ENCODE measurements around the gene ORC3.
A peak's percentile ranks its signal among the peaks of the same experiment; 100 is the strongest.
"Not testable (repeated sequence)": the region's sequence is repeated elsewhere in the genome, so short reads cannot be mapped to it uniquely, and the experiment has no call there.

The ORC3 gene

DNA sequence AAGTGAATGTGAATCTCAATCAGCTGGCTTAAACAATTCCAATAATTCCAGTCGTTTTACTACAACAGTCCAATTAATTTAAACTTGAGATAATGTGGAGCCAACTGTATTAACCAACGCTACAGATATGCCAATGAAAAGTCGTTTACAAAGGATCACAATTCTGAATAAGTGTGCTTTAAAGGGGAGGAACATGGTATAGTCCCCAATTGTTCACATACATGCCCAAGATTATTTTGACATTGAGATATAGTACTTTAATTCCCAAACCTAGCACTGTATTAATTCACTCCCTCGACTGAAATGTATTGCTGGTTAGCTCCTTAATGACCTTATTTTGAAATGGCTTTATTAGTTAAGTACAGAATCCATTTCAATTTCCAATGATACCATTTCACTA is 109.6 kb downstream of the ORC3 start:
- no peak for DNase-seq

DNA sequence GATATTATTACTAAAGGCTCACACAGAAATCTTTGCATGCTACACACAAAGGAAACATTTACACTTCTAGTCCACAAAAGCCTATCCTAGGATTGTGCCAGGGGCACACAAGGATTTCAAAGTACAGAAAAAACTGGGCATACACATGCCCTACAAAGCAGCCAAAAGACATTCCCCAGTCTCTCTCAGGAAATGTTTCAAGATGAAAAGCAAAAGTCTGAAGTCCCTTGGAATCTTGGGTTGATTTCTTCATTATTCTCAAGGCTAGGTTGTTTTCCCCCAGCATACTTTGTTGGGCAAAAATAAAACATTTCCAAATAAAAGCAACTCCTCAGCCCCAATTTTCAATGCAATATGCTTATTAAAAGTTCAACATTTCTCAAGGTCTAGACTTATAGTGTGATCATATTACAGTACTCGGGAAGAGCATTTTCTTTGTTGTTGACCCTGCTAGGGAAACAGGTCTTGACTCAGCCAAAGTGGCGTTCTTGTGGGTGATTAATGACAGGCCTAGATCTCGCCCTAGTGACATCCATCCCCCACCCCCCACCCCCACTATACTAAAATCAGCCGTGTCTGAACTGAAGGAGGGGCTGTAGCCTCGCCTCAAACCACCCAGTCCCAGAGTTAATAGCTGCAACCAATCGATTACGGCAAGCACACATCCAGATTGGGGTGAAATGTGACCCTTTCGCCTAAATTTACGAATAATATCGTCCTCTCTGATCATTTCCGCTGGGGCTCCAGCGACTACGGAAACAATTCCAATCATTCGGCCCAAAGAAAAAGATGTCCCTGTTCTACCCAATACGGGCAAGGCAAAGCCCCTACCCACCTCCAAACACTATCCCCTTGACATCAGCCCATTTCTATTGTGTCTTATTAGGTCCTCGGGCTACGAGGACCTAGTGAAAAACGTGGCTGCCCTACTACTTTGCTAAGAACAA is 110.7 kb downstream of the ORC3 start:
- DNase-seq = peak; percentile 76

DNA sequence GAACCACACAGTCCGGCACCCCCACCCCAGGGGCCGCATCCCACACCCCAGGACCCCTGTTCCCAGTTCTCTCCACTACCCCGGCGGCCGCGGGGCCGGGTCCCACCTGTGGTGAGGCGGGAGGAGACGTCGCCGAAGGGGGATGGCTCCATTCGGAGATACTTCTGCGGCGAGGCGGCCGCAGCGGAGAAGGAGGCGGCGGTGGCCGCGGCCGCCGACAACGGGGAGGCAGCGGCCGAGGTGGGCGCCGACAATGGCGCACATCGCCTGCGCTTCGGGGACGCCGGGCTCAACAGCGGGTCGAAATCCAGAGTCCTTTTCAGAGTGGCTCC is 111.4 kb downstream of the ORC3 start:
- peak; percentile 64 for DNase-seq

DNA sequence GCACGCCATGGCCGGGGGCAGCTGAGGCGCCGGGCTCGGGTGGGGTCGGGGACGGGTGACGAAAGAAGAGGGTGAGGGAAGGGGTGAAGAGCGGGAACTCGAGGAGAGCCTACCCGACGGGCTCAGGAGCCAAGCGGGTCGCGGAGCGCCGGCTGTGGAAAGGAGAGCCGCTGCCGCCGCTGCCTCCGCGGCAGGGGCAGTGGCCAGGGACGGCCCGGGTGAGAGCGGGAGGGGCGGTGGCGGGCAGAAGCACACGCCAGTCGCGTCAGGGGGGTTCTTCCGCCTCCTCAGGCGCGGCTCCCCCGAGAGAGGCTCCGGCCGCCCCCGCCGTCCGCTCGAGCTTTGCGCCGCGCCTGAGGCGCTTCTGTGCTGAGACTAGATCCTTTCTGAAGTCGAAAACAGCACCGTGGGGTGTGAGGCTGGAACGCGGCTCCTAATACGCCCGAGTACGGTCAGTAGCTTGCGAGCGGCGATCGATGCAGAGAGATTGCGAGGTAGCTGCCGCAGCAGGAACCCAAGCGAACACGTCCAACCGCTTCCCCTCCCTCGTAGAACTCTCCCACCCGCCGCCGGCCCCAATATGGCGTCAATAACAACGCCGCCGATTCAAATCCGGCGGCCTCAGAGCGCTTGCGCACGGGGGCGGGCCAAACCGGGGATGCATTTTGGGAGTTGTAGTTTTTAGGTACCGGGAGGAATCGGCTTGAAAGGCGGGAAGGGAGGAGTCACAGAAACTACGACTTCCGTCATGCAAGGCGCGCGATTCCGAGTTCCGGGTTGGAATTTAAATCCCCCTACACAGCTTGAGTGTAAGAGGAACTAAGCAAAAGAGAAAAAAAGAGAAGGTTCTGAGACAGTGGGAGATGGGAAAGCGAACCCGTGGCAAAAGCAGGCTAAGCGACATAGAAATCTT is 112.0 kb downstream of the ORC3 start, which contains the start of gene AKIRIN2:
AKIRIN2 (minus strand) TSS at position 558 of the 913 bp plus-strand sequence; CDS start at position 9, 549 bp downstream.
- DNase-seq = peak; percentile 99

DNA sequence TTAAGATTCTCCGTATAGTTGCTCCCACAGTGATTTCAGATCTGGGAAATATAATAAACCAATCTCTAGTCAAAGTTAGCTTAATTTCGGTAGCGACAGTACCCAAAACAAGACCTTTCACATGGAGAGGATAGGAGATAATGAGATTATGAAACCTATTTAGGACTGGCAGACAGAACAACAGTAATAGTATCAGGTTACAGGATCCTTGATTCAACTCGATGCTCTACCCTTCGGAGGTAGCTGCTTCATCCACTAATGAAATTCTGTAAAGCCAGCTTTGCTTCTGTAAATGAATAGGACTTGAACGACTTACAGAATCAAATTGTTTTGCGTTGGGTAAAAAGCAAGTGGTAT is 112.6 kb downstream of the ORC3 start:
- no peak for DNase-seq

DNA sequence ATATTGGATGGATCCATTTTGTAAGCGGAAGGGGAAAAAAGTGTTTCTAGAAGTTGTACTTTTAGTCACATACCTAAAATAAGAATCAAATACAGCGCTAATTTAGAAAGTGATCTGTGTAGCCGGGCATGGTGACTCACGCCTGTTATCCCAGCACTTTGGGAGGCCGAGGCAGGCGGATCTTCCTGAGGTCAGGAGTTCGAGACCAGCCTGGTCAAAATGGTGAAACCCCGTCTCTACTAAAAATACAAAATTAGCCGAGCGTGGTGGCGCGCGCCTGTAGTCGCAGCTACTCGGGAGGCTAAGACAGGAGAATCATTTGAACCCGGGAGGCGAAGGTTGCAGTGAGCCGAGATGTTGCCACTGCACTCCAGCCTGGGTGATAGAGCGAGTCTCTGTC is 113.1 kb downstream of the ORC3 start:
- not testable (repeated sequence) for DNase-seq

DNA sequence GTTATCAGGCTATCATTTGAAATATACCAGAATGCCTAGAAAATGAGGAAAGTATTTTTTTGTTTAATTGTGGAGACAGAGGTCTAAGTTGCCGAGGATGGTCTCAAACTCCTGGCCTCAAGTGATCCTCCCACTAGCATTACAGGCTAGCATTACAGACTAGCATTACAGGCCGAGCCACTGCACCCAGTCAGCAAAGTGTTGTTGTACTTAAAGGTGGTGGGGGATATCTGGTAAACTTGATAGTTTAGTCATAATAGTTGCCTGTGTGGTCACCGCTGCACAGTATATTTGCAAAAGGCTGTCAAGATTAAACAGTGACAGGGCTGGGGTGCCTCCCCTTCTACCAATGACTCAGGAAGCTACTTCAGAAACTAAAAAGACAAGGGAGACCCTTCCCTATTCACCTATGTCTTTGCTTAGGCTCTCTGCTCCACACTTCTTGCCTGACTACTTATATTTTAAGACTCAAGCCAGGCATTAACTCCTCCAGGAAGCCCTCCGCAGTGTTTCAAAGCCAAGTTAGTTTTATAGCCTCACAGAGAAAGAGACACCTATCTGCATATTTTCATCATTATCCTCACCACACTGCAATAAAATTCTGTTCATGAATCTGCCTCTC is 115.2 kb downstream of the ORC3 start:
- DNase-seq = no peak

DNA sequence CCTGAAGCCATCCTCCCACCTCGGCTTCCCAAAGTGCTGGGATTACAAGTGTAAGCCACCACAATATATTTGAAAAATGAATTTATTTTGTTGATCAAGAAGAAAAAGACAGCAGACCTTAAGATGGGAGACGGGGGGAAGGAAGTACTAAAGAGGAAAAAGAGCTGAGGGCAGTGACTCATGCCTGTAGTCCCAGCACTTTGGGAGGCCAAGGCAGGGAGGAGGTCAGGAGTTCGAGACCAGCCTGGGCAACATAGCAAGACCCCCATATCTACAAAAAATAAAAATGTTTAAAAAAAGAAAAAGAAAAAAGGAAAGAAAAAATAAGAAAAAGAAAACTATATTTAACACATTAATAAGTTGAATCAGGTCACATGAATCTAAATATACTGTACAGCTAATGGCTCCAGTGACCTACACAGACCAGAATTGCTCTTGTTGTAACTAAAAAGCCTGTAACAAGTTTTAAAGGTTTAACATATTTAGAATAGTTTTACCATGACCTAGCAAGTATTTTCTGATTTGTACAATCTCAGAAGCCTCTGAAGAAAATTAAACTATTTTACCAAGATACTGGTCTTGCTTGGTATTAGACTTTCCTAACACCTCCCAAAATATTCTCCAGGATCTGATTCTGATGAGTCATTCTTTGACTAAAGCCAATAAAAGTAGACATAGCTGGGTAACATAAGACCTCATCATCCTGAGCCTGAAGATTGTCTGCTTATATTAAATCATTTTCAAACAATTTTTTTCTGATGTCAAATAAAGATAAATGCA is 116.4 kb downstream of the ORC3 start:
- no peak for DNase-seq

DNA sequence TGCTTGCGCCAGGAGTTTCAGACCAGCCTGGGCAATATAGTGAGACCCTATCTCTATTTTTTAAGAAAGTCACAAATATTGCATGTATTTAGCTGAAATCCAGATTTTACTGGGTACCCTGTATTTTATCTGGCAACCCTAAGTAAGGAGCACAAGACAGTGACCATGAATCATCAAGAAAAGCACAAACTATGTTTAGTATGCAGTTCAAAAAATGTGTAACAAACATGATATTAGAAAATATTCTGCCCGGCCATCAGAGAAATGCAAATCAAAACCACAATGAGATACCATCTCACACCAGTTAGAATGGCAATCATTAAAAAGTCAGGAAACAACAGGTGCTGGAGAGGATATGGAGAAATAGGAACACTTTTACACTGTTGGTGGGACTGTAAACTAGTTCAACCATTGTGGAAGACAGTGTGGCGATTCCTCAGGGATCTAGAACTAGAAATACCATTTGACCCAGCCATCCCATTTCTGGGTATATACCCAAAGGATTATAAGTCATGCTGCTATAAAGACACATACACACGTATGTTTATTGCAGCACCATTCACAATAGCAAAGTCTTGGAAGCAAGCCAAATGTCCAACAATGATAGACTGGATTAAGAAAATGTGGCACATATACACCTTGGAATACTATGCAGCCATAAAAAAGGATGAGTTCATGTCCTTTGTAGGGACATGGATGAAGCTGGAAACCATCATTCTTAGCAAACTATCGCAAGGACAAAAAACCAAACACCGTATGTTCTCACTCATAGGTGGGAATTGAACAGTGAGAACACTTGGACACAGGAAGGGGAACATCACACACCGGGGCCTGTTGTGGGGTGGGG is 118.9 kb downstream of the ORC3 start:
- DNase-seq = not testable (repeated sequence)

DNA sequence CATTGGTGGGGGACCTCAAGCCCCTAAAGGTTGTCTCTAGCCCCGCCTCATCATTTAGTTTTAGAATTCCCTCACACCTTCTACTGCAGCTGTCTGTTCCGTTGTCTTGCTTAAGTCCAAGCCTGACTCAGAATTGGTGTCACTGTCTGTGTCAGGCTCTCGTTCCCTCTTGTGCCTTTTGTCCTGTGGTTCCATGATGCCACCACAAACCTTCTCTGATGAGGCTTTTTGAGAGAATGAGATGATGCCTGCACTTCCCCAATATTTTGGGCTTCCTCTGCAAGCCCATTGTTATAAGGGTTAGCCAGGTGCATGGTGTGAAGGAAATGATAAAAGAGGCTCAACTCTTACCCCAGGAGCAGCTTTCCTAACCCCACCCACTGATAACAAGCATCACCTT is 120.2 kb downstream of the ORC3 start:
- no peak for DNase-seq

DNA sequence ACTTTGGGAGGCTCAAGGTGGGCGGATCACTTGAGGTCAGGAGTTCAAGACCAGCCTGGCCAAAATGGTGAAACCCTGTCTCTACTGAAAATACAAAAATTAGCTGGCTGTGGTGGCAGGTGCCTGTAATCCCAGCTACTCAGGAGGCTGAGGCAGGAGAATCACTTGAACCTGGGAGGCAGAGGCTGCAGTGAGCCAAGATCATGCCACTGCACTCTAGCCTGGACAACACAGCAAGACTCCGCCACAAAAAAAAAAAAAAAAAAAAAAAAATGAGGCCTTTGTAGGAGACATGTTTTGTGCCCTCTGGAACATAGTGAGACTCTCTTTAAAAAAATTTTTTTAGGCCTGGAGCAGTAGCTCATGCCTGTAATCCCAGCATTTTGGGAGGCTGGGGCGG is 122.8 kb downstream of the ORC3 start:
- not testable (repeated sequence) for DNase-seq

DNA sequence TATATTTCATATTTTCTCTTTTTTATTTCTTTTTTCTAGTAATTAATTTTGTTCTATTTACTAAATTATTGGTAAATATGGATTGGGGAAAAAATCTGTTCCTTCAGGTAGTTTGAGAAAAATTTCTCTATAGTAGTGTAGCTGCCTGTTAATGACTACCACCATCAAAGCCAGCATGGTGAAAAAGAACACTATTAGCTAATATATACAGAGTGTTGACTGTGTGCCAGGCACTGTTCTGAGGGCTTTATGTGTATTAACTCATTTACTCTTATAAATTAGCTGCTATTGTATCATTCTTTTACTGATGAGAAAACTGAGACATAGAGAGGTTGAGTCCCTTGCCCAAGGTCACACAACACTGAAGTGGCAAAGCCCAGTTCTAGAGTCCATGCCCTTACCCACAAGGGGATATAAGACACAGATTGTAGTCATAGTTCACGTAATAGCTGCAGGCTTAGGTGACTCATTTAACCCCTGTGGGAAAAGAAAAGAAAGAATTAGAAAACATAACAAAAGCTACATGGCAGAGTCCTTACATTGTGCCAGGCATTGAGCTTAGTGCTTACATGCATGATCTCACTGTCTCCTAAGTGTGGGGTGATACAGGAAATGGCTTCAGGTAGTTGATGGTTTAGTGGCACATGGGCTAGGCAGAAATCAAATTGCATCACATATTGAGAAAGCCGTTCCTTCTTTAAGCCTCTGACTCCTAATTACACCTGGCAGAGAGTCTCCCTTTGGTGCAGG is 124.3 kb downstream of the ORC3 start:
- no peak for DNase-seq
